Activated naive CD4-positive, alpha-beta T cell treated with anti-CD3 and anti-CD28 coated beads, Interleukin-2, amount 50 U/mL, for 72 hours (primary cell): ENCODE measurements around the gene C11orf97. TPM values are rescaled to one million over a fixed set of nuclear protein-coding genes. Genes with fewer than 3 reads are reported as not detected.

Experiments
- ATAC-seq, 2 donors: fragments of 150-1000 bp; cut with Tn5 transposase; 2 replicates each; pipeline ENCODE4 v1.10.0; 2021; ENCODE audit warnings: mild to moderate bottlenecking in 2 of 2, moderate library complexity in 2 of 2
- DNase-seq, 2 donors: peaks; one replicate each; pipeline ENCODE4 v3.0.0; 2021 to 2022; ENCODE audit warnings: low spot score in 2 of 2
- H3K27ac Mint-ChIP-seq, 2 donors: one replicate each; pipeline ENCODE4 v1.8.0; 2022; ENCODE audit warnings: mild to moderate bottlenecking in 2 of 2, mixed read lengths in 2 of 2
- H3K36me3 Mint-ChIP-seq, 2 donors: one replicate each; pipeline ENCODE4 v1.8.0; 2022; ENCODE audit warnings: mixed read lengths in 2 of 2
- H3K9me3 Mint-ChIP-seq, 2 donors: one replicate each; pipeline ENCODE4 v1.8.0; 2022; ENCODE audit warnings: mixed read lengths in 2 of 2
- total RNA-seq, 2 donors: library from RNA; stranded (reverse); gene quantifications; one replicate each; pipeline ENCODE4 v1.2.3, GENCODE V29; 2022

Gene C11orf97
- total RNA-seq, 2 donors from 2014 or later: not detected

DNA sequence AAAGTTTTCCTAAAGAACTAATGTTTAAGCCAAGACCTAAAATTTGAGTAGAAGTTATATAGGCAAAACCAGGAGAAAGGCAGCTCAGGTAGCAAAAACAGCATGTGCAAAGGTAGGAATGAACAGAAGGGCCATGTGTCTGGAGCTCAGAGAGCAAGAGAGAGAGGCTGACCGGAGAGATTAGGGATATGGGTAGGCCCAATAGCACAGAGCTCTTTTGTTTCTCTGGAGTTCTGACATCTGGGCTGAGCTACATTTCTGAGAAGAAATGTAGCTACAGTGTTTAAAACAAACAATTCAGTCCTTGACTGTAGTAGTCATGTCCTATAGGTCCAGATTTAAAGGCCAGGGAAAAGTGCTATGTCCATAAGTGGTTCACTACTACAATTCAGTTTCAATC is 4.5 kb downstream of the C11orf97 start:
- Mint-ChIP-seq H3K9me3 (no peaks in the 10 kb centered on the region), H3K27ac (no peak overlapping the region), H3K36me3 (no peaks in the 10 kb centered on the region)
- DNase-seq (no peak), ATAC-seq (no peak)

DNA sequence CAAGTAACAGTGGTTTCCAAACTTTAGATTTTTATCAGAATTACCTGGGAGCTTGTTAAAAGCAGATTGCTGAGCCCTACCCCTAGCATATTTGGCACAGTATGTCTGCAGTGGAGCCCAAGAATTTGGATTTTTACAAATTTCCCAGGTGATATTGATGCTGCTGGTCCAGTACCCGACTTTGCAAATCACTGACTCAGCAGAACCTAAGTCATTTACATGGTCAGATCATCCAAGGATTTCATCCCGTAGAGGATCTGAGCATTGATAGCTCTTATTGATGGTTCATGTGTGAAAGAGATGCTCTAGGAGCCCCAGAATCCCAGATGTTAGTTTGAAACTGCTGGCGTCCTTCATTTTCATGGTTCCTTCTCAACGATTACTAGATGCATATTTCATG is 6.0 kb downstream of the C11orf97 start:
- Mint-ChIP-seq H3K9me3 (no peaks in the 10 kb centered on the region), H3K27ac (no peak overlapping the region), H3K36me3 (no peaks in the 10 kb centered on the region)
- DNase-seq (no peak), ATAC-seq (no peak)

DNA sequence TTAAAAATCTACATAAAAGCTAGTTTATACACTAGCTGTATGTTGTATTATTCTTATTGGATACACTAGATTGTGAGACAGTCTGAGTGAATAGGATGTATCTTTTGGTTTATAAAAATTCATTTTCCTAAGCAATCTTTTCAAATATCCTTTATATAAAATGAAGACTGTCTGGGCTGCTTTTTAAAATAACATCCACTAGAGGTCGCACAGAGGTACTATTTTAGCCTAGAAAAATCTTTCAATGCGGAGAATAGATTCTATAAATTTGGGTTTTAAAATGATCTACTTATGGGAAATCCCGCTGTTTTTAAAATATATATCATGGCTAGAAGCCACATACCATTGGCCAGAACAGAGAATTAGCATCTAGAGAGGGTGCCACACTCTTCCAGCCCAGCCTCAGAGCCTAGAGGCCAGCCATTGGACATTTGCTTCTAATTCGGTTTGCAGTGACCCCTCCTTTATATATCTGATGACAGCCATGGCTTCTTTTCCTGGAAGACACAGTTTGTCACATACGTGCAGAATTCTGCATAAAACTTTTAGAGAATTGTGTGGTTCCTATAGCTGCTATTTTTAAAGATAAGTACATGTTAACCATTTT is 7.3 kb downstream of the C11orf97 start:
- no peaks in the 10 kb centered on the region for H3K36me3 Mint-ChIP-seq
- DNase-seq (no peak), ATAC-seq (peak; percentile 36 to 44)
- H3K27ac Mint-ChIP-seq: no peak overlapping the region
- H3K9me3 Mint-ChIP-seq: no peaks in the 10 kb centered on the region

DNA sequence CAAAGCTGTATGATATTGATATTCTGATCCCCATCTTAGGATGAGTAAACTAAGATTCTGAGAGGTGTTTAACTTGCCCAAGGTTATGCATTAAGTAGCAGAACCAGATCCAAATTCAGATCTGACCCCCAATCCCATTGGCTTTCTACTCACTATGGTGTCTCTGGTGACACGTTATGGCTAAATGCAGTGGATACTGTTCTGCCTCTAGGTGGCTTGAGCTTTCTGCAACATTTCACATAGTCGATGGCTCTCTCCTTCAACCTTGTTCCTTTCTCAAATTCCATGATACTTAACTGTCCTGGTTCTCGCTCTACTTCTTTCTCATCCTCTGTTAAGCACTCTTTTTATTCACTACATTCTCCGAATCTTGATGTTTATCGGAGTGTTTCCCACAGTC is 9.4 kb downstream of the C11orf97 start:
- DNase-seq (no peak), ATAC-seq (no peak)
- Mint-ChIP-seq H3K27ac (no peak overlapping the region), H3K36me3 (no peaks in the 10 kb centered on the region), H3K9me3 (no peaks in the 10 kb centered on the region)

DNA sequence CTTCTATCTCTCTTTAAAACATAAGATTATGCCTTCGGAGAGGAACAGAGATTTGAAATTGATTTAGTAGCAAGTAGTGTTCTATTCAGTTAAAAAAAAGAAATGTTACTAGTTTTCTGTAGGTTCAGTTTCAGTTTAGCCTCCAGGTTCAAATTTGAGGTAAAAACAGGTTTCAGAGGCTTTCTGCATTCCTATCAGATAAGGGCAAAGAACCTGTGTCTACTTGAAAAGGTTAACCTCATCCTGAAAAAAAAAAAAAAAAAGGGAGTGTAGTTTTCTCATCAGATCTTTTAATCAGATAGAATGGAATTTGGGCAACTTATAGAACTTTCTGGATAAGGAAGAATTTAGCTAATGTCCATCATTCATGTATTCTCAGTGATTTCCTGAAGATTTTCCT is 12.1 kb downstream of the C11orf97 start:
- ATAC-seq: no peak
- Mint-ChIP-seq H3K36me3 (no peaks in the 10 kb centered on the region), H3K27ac (no peak overlapping the region), H3K9me3 (no peaks in the 10 kb centered on the region)
- no peak for DNase-seq

DNA sequence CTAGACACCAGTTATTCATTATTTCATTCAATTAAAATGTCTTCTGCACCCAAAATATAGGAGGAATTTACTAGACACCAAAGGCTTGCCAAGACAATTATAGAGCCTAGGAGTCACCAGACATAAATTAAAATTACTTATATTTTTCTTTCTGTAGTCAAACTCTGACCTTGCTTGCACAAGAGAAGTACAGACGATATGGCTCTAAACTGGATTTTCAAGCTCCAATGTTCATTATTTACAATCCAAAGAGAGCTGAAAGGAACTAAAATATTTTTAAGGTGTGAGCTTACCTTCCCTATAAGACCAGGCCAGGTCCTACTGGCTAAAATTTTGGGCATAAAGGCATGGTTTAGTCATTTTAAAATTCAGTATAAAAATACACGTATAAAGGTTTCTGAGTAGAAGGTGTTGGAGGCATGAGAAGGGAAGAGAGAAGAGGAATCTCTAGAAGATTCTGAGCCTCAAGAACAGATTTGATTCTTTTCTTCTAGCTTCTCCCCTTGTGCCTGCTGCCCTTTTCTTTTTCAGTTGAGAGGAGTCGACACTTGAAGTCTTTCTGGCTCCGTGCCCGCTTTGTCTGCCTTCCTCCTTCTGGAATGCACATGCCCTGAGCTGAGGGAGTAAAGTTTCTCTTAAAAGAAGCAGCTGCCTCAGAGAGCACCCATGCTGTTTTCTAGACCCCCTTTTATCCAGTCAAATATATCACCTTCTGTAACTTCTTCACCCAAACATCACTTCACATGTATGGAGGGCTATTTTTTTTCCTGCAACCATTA is 13.5 kb downstream of the C11orf97 start:
- DNase-seq: no peak
- no peaks in the 10 kb centered on the region for H3K9me3 Mint-ChIP-seq
- no peaks in the 10 kb centered on the region for H3K36me3 Mint-ChIP-seq
- ATAC-seq: no peak
- H3K27ac Mint-ChIP-seq: no peak overlapping the region

DNA sequence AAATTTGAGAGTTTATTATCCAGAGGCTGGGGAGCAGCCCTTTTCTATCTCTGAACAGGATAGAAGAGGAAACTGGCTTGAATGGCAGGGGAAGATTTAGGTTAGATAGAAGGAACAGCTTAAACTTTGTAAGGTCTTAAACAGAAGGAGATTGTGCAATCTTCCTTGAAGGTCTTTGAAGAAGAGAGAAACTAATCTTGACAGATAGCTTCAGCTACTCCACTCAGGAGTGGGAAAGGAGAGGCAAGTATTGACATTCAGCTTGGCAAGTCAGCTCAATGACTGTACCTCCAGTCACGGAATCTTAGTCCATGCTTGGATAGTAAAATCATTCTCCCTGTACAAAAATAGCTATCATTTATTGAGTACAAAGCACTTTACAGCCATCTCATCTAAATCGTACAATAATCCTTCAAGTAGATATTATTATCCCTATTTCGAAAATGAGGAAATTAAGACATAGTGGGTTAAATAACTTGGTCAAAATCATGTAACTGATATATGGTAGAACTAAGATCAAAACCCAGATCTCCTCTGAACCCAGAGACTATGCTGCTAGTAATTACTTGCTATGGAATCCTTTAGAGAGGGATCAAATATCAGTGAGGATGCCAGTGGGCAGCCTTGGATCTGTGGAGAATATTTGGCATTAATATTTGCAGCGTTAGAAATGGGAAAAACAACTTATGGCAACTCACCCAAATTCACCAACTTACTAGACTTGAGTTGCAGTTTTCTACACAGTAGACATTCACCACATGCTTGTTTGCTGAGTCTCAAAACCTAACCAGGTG is 14.6 kb downstream of the C11orf97 start:
- no peak for ATAC-seq
- no peaks in the 10 kb centered on the region for H3K36me3 Mint-ChIP-seq
- DNase-seq: no peak
- no peaks in the 10 kb centered on the region for H3K9me3 Mint-ChIP-seq
- H3K27ac Mint-ChIP-seq: no peak overlapping the region

DNA sequence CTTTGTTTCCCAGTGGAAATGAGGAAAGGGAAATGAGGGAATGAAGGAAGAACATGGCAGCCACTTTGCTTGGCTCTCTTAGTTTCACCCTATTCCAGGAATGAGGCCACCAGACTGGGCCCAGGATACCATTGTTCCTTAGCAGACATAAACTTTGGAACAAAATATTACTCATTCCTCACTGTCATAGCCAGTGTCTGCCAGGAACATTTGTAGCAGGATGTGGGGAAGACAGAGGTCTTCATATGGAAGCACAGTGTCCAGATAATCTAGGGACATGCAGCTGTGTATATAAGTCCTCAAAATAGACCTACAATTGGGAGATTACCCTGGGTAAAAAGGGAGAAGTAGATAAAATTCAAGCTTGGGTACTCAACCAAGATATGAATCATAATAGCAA is 16.3 kb downstream of the C11orf97 start:
- no peak for ATAC-seq
- H3K36me3 Mint-ChIP-seq: no peaks in the 10 kb centered on the region
- no peak overlapping the region for H3K27ac Mint-ChIP-seq
- no peak for DNase-seq
- no peaks in the 10 kb centered on the region for H3K9me3 Mint-ChIP-seq

DNA sequence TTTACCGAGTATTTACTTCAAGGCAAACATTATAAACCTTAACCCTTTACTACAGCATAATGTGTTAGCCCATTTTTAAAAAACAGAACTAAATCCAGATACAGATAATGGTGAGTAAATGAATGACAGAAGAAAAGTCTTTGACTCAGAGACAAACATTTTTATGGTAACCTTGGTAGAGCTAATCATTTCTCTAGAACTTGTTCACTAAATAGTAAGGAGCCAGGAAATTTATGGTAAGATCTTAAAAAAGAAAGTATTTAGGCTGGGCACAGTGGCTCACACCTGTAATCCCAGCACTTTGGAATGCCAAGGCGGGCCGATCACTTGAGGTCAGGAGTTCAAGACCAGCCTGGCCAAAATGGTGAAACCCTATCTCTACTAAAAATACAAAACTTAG is 19.9 kb downstream of the C11orf97 start:
- DNase-seq (no peak), ATAC-seq (no peak)
- no peaks in the 10 kb centered on the region for H3K9me3 Mint-ChIP-seq
- H3K27ac Mint-ChIP-seq: no peak overlapping the region
- no peaks in the 10 kb centered on the region for H3K36me3 Mint-ChIP-seq

DNA sequence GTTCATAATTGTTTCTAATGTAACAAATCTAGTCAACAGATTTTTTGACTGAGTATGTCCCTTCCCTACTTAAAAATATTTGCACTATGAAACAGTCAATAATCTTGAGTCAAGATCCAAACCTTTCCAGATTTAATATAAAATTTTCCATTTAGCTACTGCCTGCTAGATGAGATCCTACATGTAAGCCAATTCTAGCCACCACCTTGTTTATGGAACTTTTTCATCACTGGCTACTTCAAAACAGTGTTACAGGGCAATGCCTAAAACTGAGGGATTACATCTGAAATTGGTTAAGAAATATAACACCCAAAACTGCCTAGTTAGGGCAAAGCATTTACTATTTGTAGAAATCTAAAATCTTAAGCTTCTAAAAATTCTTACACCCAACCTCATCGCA is 20.9 kb downstream of the C11orf97 start:
- ATAC-seq (no peak), DNase-seq (no peak)
- Mint-ChIP-seq H3K36me3 (no peaks in the 10 kb centered on the region), H3K9me3 (no peaks in the 10 kb centered on the region), H3K27ac (no peak overlapping the region)

DNA sequence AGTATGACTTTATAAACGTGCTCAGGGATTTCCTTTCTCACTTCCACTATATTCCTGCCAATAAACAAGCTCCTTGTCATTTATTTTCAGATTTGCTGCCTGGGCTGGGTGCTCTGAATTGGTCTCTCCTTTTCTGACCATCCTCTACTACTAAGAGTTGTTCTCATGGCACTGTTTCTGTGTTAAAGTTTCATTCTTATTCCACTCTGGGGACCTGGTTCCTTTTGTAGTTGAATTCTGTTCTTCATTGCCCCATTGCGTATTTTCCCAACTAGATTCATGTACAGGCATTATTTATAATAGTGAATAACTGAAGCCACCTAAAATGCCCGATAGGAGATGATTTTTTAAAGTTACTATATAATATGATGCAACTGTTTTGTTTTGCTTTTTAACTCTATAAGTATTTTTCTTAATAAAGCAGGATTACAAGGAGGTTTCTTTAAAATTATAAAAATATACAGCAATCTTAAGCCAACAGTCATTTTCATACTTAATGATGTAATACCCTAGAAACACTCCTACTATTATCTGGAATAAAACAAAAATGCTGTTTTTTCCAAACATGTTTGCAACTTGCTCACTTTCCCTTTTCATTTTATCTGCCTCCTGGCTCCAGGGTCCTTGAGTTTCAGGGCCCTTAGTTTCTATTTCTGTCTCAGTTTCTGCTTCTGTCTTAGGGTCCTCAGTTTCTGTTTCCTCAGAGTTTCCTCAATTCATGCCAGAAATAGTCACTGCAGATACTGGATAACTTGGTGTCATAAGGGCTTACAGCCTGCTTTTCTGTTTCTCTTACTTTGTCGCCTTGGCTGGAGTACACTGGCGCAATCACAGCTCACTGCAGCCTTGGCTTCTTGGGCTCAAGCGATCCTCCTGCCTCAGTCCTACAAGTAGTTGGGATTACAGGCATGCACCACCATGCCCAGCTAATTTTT is 21.7 kb downstream of the C11orf97 start:
- Mint-ChIP-seq H3K27ac (no peak overlapping the region), H3K36me3 (no peaks in the 10 kb centered on the region), H3K9me3 (no peaks in the 10 kb centered on the region)
- no peak for ATAC-seq
- no peak for DNase-seq

DNA sequence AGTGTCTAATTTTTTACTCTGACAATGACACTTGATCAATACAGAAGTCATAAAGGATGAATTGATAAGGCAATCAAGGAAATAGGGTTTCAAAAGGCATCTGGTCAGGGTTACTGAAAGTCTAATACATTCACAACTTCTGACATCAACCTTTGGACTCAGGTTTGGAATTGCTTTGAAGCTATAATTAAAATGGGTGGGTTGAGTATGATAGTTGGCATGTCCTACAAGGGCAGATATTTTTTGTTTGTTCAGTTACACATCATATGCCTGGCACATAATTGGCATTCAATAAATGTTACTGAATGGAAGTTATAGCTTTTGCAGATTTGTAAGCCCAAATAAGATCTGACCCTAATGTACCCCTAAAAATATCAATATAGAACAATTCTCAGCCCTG is 24.1 kb downstream of the C11orf97 start:
- no peak for ATAC-seq
- Mint-ChIP-seq H3K9me3 (no peaks in the 10 kb centered on the region), H3K27ac (no peak overlapping the region), H3K36me3 (no peaks in the 10 kb centered on the region)
- no peak for DNase-seq

DNA sequence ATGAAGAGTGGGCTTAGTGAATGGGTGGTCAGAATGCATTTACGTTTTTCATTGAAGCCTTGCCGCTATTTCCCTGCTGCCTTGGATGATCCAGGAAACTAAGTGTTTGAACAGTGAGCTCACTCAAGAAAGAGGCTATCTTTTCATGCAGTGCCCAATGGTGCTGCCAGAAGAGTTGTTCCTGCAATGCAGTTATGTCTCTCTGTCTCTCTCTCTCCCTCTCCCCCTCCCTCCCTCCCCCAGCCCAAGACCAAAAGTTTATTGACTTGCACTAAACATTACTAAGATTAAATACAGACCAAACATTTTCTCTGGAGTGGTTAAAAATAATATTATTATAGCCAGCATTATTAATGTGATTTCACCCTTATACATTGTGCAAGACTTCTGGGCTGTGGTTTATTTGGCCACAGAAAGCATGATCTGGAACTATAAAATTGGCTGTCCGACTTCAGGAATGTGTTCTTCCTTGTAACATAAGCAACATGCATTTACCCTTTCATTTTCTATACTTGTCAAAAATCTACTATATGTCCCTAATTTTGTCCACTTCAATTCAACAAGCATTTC is 24.9 kb downstream of the C11orf97 start:
- H3K9me3 Mint-ChIP-seq: no peaks in the 10 kb centered on the region
- no peak overlapping the region for H3K27ac Mint-ChIP-seq
- no peak for DNase-seq
- H3K36me3 Mint-ChIP-seq: no peaks in the 10 kb centered on the region
- no peak for ATAC-seq

DNA sequence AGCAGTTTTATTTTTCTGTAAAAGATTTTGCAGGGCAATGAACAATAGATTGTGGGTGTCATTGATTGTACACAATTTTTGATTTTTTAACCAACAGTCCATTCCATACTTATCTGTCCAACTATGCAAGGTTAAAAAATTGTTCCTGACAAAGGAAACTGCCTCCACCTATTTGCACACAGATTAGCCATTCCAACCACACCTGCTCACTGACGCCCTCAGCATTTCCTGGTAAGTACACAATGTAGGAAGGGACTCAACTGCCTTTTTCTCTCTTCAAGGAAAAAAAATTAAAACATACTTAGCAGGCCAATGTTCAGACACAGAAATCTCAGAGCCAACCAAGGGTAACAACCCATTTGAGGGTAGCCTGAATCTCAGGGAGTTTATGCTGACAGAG is 27.2 kb downstream of the C11orf97 start:
- ATAC-seq: no peak
- Mint-ChIP-seq H3K36me3 (no peaks in the 10 kb centered on the region), H3K27ac (no peak overlapping the region), H3K9me3 (no peaks in the 10 kb centered on the region)
- DNase-seq: no peak

DNA sequence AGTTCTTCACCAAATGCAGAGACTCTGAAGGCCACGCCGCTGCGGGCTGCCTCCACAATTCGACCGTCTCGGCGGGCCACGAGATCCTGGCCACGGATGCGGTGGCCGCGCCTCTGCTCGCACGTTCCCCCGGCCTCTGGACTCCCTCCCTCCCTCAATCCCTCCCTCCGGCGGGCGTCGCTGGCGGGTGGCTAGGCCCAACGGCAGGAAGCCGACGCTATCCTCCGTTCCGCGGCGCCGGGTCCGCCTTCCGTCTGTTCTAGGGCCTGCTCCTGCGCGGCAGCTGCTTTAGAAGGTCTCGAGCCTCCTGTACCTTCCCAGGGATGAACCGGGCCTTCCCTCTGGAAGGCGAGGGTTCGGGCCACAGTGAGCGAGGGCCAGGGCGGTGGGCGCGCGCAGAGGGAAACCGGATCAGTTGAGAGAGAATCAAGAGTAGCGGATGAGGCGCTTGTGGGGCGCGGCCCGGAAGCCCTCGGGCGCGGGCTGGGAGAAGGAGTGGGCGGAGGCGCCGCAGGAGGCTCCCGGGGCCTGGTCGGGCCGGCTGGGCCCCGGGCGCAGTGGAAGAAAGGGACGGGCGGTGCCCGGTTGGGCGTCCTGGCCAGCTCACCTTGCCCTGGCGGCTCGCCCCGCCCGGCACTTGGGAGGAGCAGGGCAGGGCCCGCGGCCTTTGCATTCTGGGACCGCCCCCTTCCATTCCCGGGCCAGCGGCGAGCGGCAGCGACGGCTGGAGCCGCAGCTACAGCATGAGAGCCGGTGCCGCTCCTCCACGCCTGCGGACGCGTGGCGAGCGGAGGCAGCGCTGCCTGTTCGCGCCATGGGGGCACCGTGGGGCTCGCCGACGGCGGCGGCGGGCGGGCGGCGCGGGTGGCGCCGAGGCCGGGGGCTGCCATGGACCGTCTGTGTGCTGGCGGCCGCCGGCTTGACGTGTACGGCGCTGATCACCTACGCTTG is 31.7 kb downstream of the C11orf97 start, which contains the start of gene FUT4:
TSS of gene FUT4 (plus strand) at position 227 of the 951 bp plus-strand sequence. CDS start at position 440, 213 bp downstream.
- ATAC-seq (peak; percentile 88 to 89), DNase-seq (peak; percentile 75 to 87)
- peaks cover 6 to 8% of the 10 kb centered on the region in 2 donors for H3K36me3 Mint-ChIP-seq
- H3K27ac Mint-ChIP-seq: peak within 1 kb of the TSS; percentile 93 to 100
- H3K9me3 Mint-ChIP-seq: no peaks in the 10 kb centered on the region
